ENCODE measurements around the gene EPB42.
A peak's percentile ranks its signal among the peaks of the same experiment; 100 is the strongest.

Gene EPB42

DNA sequence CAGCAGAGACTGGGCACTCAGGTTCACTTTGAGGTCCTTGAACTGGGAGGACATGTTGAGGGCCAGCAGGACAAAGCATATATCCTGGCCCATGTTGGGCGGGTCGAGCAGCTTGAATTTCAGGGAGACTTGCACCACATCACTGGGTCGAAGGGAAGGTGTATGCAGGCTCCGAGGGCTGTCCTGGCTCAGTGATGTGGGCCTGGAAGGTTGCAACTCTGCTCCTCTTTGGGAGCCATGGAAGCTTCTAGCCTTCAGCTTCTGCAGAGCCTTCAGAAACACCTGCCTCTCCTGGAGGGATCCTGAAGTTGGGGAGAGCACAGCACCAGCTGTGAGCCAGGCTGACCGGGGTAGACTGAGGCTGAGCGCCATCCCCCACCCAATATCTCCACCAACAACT, 14.7 kb upstream of the EPB42 start:
- no peak overlapping the region for H3K4ac ChIP-seq (ENCODE audit: low read length)
- DNase-seq (ENCODE audit: low spot score), result no peak
- H2BK15ac ChIP-seq (ENCODE audit: low read length), result no peak overlapping the region
- H4K8ac ChIP-seq (ENCODE audit: low read depth, low read length), result no peak overlapping the region
- H3K27me3 ChIP-seq (ENCODE audit: control insufficient read depth in 3 of 3, insufficient read depth in 3 of 3, low read depth in 1 of 3, low read length in 3 of 3), result peaks cover 0 to 36% (median 0%) of the 10 kb centered on the region in 3 experiments
- H3K4me2 ChIP-seq (ENCODE audit: insufficient read depth, low read length, poor library complexity, severe bottlenecking), result no peak overlapping the region
- no peak overlapping the region for H4K91ac ChIP-seq (ENCODE audit: low read depth, low read length, poor library complexity)
- no CpG with 5 or more reads among the region's 6 CpGs for WGBS, 2 donors (ENCODE audit: extremely low coverage in 2 of 2, insufficient read length in 2 of 2, insufficient replicate concordance in 1 of 2)
- no peaks in the 10 kb centered on the region for H3K79me1 ChIP-seq (ENCODE audit: low read depth, low read length)
- H3K14ac ChIP-seq (ENCODE audit: low read length), result no peak overlapping the region
- no peak overlapping the region for H2BK12ac ChIP-seq (ENCODE audit: low read length)
- peak overlapping the region; percentile 28 for H3K23ac ChIP-seq (ENCODE audit: low read depth, low read length, poor library complexity)
- H2BK5ac ChIP-seq (ENCODE audit: low read length), result no peak overlapping the region
- H3K9me3 ChIP-seq (replicated peaks in 1 of 2; ENCODE audit: control insufficient read depth in 2 of 2, insufficient read depth in 1 of 2, low read depth in 1 of 2, low read length in 2 of 2), result no peaks in the 10 kb centered on the region
- no peaks in the 10 kb centered on the region for H3K36me3 ChIP-seq (replicated peaks in 1 of 2; ENCODE audit: control insufficient read depth in 2 of 2, insufficient read depth in 2 of 2, low read length in 2 of 2)
- H2AK5ac ChIP-seq (ENCODE audit: low read depth, low read length), result no peak overlapping the region
- H3K18ac ChIP-seq (ENCODE audit: low read length), result no peak overlapping the region
- no peak overlapping the region for H2AFZ ChIP-seq (ENCODE audit: low read length)
- no peak overlapping the region for H3K27ac ChIP-seq (replicated peaks; ENCODE audit: low read length)
- H2BK120ac ChIP-seq (ENCODE audit: low read depth, low read length), result no peak overlapping the region
- H3K9ac ChIP-seq (ENCODE audit: low read depth, low read length, poor library complexity), result no peak overlapping the region
- peaks cover 0 to 8% of the 10 kb centered on the region in 2 donors for H3K4me1 ChIP-seq (ENCODE audit: control insufficient read depth in 2 of 2, insufficient read depth in 1 of 2, low read depth in 1 of 2, low read length in 2 of 2)
- no peak overlapping the region for H3K4me3 ChIP-seq (ENCODE audit: low read length in 2 of 2)

DNA sequence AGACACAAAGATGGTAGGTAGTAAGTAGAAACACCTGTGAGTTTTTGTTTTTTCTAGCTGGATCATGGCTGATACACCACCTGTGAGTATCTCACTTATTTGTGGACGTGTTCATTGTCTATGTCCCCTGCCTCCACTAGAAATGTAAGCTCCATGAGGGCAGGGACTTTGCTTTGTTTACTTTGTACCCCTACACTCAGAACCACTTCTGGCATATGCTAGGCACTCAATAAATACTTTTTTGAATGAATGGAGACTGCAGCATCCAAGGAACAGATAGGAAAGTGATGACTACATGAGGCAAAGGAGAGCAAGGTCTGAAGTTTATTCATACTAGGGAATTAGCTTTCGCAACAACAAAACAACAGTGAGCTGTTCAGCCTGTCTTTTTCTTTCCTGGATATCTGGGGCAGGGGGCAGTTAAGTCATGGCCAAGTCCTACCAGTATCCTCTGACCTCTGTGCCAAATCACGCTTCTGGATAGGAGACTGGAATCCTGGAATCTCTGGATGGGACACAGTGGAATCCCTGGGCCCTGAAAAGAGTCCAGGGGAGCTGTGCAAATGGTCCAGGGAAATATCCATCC, 11.6 kb upstream of the EPB42 start:
- H3K18ac ChIP-seq (ENCODE audit: low read length), result no peak overlapping the region
- no peaks in the 10 kb centered on the region for H3K4me1 ChIP-seq (ENCODE audit: control insufficient read depth in 2 of 2, insufficient read depth in 1 of 2, low read depth in 1 of 2, low read length in 2 of 2)
- H4K91ac ChIP-seq (ENCODE audit: low read depth, low read length, poor library complexity), result no peak overlapping the region
- no peak overlapping the region for H2BK15ac ChIP-seq (ENCODE audit: low read length)
- H3K4me2 ChIP-seq (ENCODE audit: insufficient read depth, low read length, poor library complexity, severe bottlenecking), result no peak overlapping the region
- H3K4me3 ChIP-seq (ENCODE audit: low read length in 2 of 2), result no peak overlapping the region
- H2BK5ac ChIP-seq (ENCODE audit: low read length), result no peak overlapping the region
- no peaks in the 10 kb centered on the region for H3K9me3 ChIP-seq (replicated peaks in 1 of 2; ENCODE audit: control insufficient read depth in 2 of 2, insufficient read depth in 1 of 2, low read depth in 1 of 2, low read length in 2 of 2)
- no peak overlapping the region for H2BK12ac ChIP-seq (ENCODE audit: low read length)
- H3K14ac ChIP-seq (ENCODE audit: low read length), result no peak overlapping the region
- no peak overlapping the region for H3K27ac ChIP-seq (replicated peaks; ENCODE audit: low read length)
- H2BK120ac ChIP-seq (ENCODE audit: low read depth, low read length), result no peak overlapping the region
- H3K23ac ChIP-seq (ENCODE audit: low read depth, low read length, poor library complexity), result no peak overlapping the region
- no peak overlapping the region for H2AK5ac ChIP-seq (ENCODE audit: low read depth, low read length)
- no CpG with 5 or more reads among the region's 3 CpGs for WGBS, 2 donors (ENCODE audit: extremely low coverage in 2 of 2, insufficient read length in 2 of 2, insufficient replicate concordance in 1 of 2)
- H3K9ac ChIP-seq (ENCODE audit: low read depth, low read length, poor library complexity), result no peak overlapping the region
- peaks cover 0 to 30% (median 0%) of the 10 kb centered on the region in 3 experiments for H3K27me3 ChIP-seq (ENCODE audit: control insufficient read depth in 3 of 3, insufficient read depth in 3 of 3, low read depth in 1 of 3, low read length in 3 of 3)
- no peaks in the 10 kb centered on the region for H3K79me1 ChIP-seq (ENCODE audit: low read depth, low read length)
- DNase-seq (ENCODE audit: low spot score), result no peak
- H3K4ac ChIP-seq (ENCODE audit: low read length), result no peak overlapping the region
- H4K8ac ChIP-seq (ENCODE audit: low read depth, low read length), result no peak overlapping the region
- no peaks in the 10 kb centered on the region for H3K36me3 ChIP-seq (replicated peaks in 1 of 2; ENCODE audit: control insufficient read depth in 2 of 2, insufficient read depth in 2 of 2, low read length in 2 of 2)
- no peak overlapping the region for H2AFZ ChIP-seq (ENCODE audit: low read length)

DNA sequence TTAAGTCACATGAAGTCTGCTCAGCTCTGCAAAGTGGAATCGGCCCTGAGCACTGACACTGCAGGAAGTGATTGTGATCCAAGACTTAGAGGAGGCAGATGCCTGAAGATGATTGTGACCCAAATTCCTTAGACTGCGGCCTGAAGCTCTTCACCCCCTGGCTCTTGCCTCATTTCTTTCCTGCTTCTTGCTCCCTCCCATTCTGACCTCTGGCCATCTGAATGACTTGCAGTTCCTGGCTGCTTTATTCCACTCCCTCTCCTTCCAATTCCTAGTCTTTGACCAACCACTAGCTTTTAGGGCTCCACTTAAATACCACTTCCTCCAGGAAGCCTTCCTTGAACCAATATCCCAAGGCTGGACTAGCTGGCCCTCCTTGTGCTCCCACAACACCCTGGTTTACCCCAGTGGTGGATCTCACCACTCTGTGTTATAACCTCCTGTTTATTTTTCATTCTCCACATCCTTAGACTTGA, 9.9 kb upstream of the EPB42 start:
- Histone ChIP-seq H2BK120ac (ENCODE audit: low read depth, low read length) (no peak overlapping the region), H3K23ac (ENCODE audit: low read depth, low read length, poor library complexity) (no peak overlapping the region), H3K79me1 (ENCODE audit: low read depth, low read length) (no peaks in the 10 kb centered on the region), H3K14ac (ENCODE audit: low read length) (no peak overlapping the region), H3K4ac (ENCODE audit: low read length) (no peak overlapping the region), H3K27me3 (ENCODE audit: control insufficient read depth in 3 of 3, insufficient read depth in 3 of 3, low read depth in 1 of 3, low read length in 3 of 3) (peaks cover 0 to 26% (median 0%) of the 10 kb centered on the region in 3 experiments), H2BK12ac (ENCODE audit: low read length) (no peak overlapping the region), H2AFZ (ENCODE audit: low read length) (no peak overlapping the region), H3K4me2 (ENCODE audit: insufficient read depth, low read length, poor library complexity, severe bottlenecking) (no peak overlapping the region), H4K91ac (ENCODE audit: low read depth, low read length, poor library complexity) (no peak overlapping the region), H3K9me3 (replicated peaks in 1 of 2; ENCODE audit: control insufficient read depth in 2 of 2, insufficient read depth in 1 of 2, low read depth in 1 of 2, low read length in 2 of 2) (no peaks in the 10 kb centered on the region), H2BK15ac (ENCODE audit: low read length) (no peak overlapping the region), H3K4me1 (ENCODE audit: control insufficient read depth in 2 of 2, insufficient read depth in 1 of 2, low read depth in 1 of 2, low read length in 2 of 2) (no peaks in the 10 kb centered on the region), H4K8ac (ENCODE audit: low read depth, low read length) (no peak overlapping the region), H2AK5ac (ENCODE audit: low read depth, low read length) (no peak overlapping the region), H3K18ac (ENCODE audit: low read length) (no peak overlapping the region), H2BK5ac (ENCODE audit: low read length) (no peak overlapping the region), H3K36me3 (replicated peaks in 1 of 2; ENCODE audit: control insufficient read depth in 2 of 2, insufficient read depth in 2 of 2, low read length in 2 of 2) (no peaks in the 10 kb centered on the region), H3K9ac (ENCODE audit: low read depth, low read length, poor library complexity) (no peak overlapping the region), H3K27ac (replicated peaks; ENCODE audit: low read length) (no peak overlapping the region), H3K4me3 (ENCODE audit: low read length in 2 of 2) (no peak overlapping the region)
- DNase-seq (ENCODE audit: low spot score), result no peak
- WGBS, 2 donors (ENCODE audit: extremely low coverage in 2 of 2, insufficient read length in 2 of 2, insufficient replicate concordance in 1 of 2), result no CpG with 5 or more reads among the region's 2 CpGs

DNA sequence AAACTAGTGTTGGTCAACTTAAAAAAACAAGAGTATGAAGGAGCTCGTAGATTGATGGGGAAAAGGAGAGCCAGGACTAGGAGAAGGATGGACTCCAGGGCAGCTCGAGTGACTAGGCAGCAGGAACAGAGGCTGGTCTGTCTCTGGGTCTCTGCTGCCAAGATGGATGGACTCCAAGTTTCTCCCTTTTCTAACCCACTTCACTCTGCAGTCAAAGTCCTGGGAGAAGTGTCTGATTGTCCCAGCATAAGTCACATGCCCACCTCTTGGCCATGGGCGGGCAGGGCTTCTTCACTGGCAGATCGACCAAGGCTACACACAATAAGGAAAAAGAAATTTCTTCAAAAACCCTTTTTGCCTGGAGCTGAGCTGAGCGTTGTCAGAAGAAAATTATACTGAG, 9.2 kb upstream of the EPB42 start:
- H3K4me2 ChIP-seq (ENCODE audit: insufficient read depth, low read length, poor library complexity, severe bottlenecking), result no peak overlapping the region
- no peak overlapping the region for H3K23ac ChIP-seq (ENCODE audit: low read depth, low read length, poor library complexity)
- no peak overlapping the region for H2AFZ ChIP-seq (ENCODE audit: low read length)
- H3K18ac ChIP-seq (ENCODE audit: low read length), result no peak overlapping the region
- no peak overlapping the region for H3K9ac ChIP-seq (ENCODE audit: low read depth, low read length, poor library complexity)
- no peak overlapping the region for H2BK5ac ChIP-seq (ENCODE audit: low read length)
- no peak overlapping the region for H3K4me3 ChIP-seq (ENCODE audit: low read length in 2 of 2)
- no peak overlapping the region for H3K4ac ChIP-seq (ENCODE audit: low read length)
- no peaks in the 10 kb centered on the region for H3K36me3 ChIP-seq (replicated peaks in 1 of 2; ENCODE audit: control insufficient read depth in 2 of 2, insufficient read depth in 2 of 2, low read length in 2 of 2)
- no peak overlapping the region for H4K91ac ChIP-seq (ENCODE audit: low read depth, low read length, poor library complexity)
- no peaks in the 10 kb centered on the region for H3K9me3 ChIP-seq (replicated peaks in 1 of 2; ENCODE audit: control insufficient read depth in 2 of 2, insufficient read depth in 1 of 2, low read depth in 1 of 2, low read length in 2 of 2)
- H2BK120ac ChIP-seq (ENCODE audit: low read depth, low read length), result no peak overlapping the region
- no peak overlapping the region for H2AK5ac ChIP-seq (ENCODE audit: low read depth, low read length)
- H2BK12ac ChIP-seq (ENCODE audit: low read length), result no peak overlapping the region
- H3K14ac ChIP-seq (ENCODE audit: low read length), result no peak overlapping the region
- no peak for DNase-seq (ENCODE audit: low spot score)
- H2BK15ac ChIP-seq (ENCODE audit: low read length), result no peak overlapping the region
- no peak overlapping the region for H4K8ac ChIP-seq (ENCODE audit: low read depth, low read length)
- no peaks in the 10 kb centered on the region for H3K4me1 ChIP-seq (ENCODE audit: control insufficient read depth in 2 of 2, insufficient read depth in 1 of 2, low read depth in 1 of 2, low read length in 2 of 2)
- no peaks in the 10 kb centered on the region for H3K79me1 ChIP-seq (ENCODE audit: low read depth, low read length)
- peaks cover 0 to 25% (median 0%) of the 10 kb centered on the region in 3 experiments for H3K27me3 ChIP-seq (ENCODE audit: control insufficient read depth in 3 of 3, insufficient read depth in 3 of 3, low read depth in 1 of 3, low read length in 3 of 3)
- H3K27ac ChIP-seq (replicated peaks; ENCODE audit: low read length), result no peak overlapping the region
- WGBS, 2 donors (ENCODE audit: extremely low coverage in 2 of 2, insufficient read length in 2 of 2, insufficient replicate concordance in 1 of 2), result no CpG with 5 or more reads among the region's 5 CpGs

Measured in neuronal stem cell (in vitro differentiated cells).